ENCODE results near the gene C6orf15.
A peak's percentile ranks its signal among the peaks of the same experiment; 100 is the strongest.

Gene C6orf15

GRCh38 chr6:31132806-31133205 is 20.4 kb upstream of the C6orf15 start:
- H3K36me3 ChIP-seq (ENCODE audit: control insufficient read depth in 1 of 2, insufficient read depth in 2 of 2, low read length in 2 of 2), result no peaks in the 10 kb centered on the region
- H3K27ac ChIP-seq (ENCODE audit: low read depth, low read length), result no peak overlapping the region
- no peaks in the 10 kb centered on the region for H3K27me3 ChIP-seq (ENCODE audit: control insufficient read depth in 1 of 2, insufficient read depth in 2 of 2, low read length in 2 of 2)
- no peak overlapping the region for H3K4me3 ChIP-seq (ENCODE audit: low read depth in 1 of 2, low read length in 2 of 2)
- H3K4me1 ChIP-seq (ENCODE audit: control insufficient read depth in 1 of 2, insufficient read depth in 2 of 2, low read length in 2 of 2), result peaks cover 0 to 4% of the 10 kb centered on the region in 2 donors
- H3K9ac ChIP-seq (ENCODE audit: low read depth in 1 of 2, low read length in 2 of 2), result no peak overlapping the region
- H3K9me3 ChIP-seq (ENCODE audit: control insufficient read depth in 1 of 2, low read length in 2 of 2), result no peaks in the 10 kb centered on the region

GRCh38 chr6:31131595-31131994 is 19.2 kb upstream of the C6orf15 start:
- Histone ChIP-seq H3K36me3 (ENCODE audit: control insufficient read depth in 1 of 2, insufficient read depth in 2 of 2, low read length in 2 of 2) (no peaks in the 10 kb centered on the region), H3K9me3 (ENCODE audit: control insufficient read depth in 1 of 2, low read length in 2 of 2) (no peaks in the 10 kb centered on the region), H3K4me3 (ENCODE audit: low read depth in 1 of 2, low read length in 2 of 2) (no peak overlapping the region), H3K27ac (ENCODE audit: low read depth, low read length) (no peak overlapping the region), H3K4me1 (ENCODE audit: control insufficient read depth in 1 of 2, insufficient read depth in 2 of 2, low read length in 2 of 2) (peaks cover 3 to 5% of the 10 kb centered on the region in 2 donors), H3K27me3 (ENCODE audit: control insufficient read depth in 1 of 2, insufficient read depth in 2 of 2, low read length in 2 of 2) (no peaks in the 10 kb centered on the region), H3K9ac (ENCODE audit: low read depth in 1 of 2, low read length in 2 of 2) (no peak overlapping the region)

GRCh38 chr6:31130751-31131150 is 18.4 kb upstream of the C6orf15 start:
- peaks cover 6 to 11% of the 10 kb centered on the region in 2 donors for H3K4me1 ChIP-seq (ENCODE audit: control insufficient read depth in 1 of 2, insufficient read depth in 2 of 2, low read length in 2 of 2)
- no peak overlapping the region for H3K9ac ChIP-seq (ENCODE audit: low read depth in 1 of 2, low read length in 2 of 2)
- no peak overlapping the region for H3K27ac ChIP-seq (ENCODE audit: low read depth, low read length)
- H3K36me3 ChIP-seq (ENCODE audit: control insufficient read depth in 1 of 2, insufficient read depth in 2 of 2, low read length in 2 of 2), result no peaks in the 10 kb centered on the region
- H3K4me3 ChIP-seq (ENCODE audit: low read depth in 1 of 2, low read length in 2 of 2), result no peak overlapping the region
- no peaks in the 10 kb centered on the region for H3K9me3 ChIP-seq (ENCODE audit: control insufficient read depth in 1 of 2, low read length in 2 of 2)
- no peaks in the 10 kb centered on the region for H3K27me3 ChIP-seq (ENCODE audit: control insufficient read depth in 1 of 2, insufficient read depth in 2 of 2, low read length in 2 of 2)

DNA sequence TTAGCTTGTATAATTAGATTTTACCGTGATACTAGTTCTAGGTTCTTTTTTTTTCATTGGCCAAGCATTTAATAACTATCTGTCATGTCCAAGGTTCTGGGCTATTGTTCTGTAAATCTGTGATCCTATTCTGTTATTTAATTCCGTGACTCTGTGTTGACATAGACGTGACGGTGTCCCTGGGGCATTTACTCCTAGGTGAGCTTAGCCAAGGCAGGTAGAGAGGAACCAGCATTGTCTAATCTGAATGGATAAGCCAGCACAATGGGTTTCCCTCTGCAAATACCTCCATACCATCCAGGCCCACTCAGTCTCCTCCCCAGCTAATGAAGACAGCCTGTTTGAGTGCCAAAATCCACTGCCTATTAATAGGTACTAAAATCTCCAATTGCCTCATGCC is 16.8 kb upstream of the C6orf15 start:
- no peaks in the 10 kb centered on the region for H3K9me3 ChIP-seq (ENCODE audit: control insufficient read depth in 1 of 2, low read length in 2 of 2)
- H3K27ac ChIP-seq (ENCODE audit: low read depth, low read length), result no peak overlapping the region
- no peaks in the 10 kb centered on the region for H3K36me3 ChIP-seq (ENCODE audit: control insufficient read depth in 1 of 2, insufficient read depth in 2 of 2, low read length in 2 of 2)
- no peak overlapping the region for H3K9ac ChIP-seq (ENCODE audit: low read depth in 1 of 2, low read length in 2 of 2)
- H3K4me1 ChIP-seq (ENCODE audit: control insufficient read depth in 1 of 2, insufficient read depth in 2 of 2, low read length in 2 of 2), result peaks cover 6 to 11% of the 10 kb centered on the region in 2 donors
- H3K4me3 ChIP-seq (ENCODE audit: low read depth in 1 of 2, low read length in 2 of 2), result no peak overlapping the region
- no peaks in the 10 kb centered on the region for H3K27me3 ChIP-seq (ENCODE audit: control insufficient read depth in 1 of 2, insufficient read depth in 2 of 2, low read length in 2 of 2)

GRCh38 chr6:31128093-31128676 is 15.8 kb upstream of the C6orf15 start:
- H3K36me3 ChIP-seq (ENCODE audit: control insufficient read depth in 1 of 2, insufficient read depth in 2 of 2, low read length in 2 of 2), result no peaks in the 10 kb centered on the region
- H3K9me3 ChIP-seq (ENCODE audit: control insufficient read depth in 1 of 2, low read length in 2 of 2), result no peaks in the 10 kb centered on the region
- no peak overlapping the region for H3K9ac ChIP-seq (ENCODE audit: low read depth in 1 of 2, low read length in 2 of 2)
- peaks cover 8 to 11% of the 10 kb centered on the region in 2 donors for H3K4me1 ChIP-seq (ENCODE audit: control insufficient read depth in 1 of 2, insufficient read depth in 2 of 2, low read length in 2 of 2)
- H3K27ac ChIP-seq (ENCODE audit: low read depth, low read length), result no peak overlapping the region
- H3K4me3 ChIP-seq (ENCODE audit: low read depth in 1 of 2, low read length in 2 of 2), result no peak overlapping the region
- no peaks in the 10 kb centered on the region for H3K27me3 ChIP-seq (ENCODE audit: control insufficient read depth in 1 of 2, insufficient read depth in 2 of 2, low read length in 2 of 2)

DNA sequence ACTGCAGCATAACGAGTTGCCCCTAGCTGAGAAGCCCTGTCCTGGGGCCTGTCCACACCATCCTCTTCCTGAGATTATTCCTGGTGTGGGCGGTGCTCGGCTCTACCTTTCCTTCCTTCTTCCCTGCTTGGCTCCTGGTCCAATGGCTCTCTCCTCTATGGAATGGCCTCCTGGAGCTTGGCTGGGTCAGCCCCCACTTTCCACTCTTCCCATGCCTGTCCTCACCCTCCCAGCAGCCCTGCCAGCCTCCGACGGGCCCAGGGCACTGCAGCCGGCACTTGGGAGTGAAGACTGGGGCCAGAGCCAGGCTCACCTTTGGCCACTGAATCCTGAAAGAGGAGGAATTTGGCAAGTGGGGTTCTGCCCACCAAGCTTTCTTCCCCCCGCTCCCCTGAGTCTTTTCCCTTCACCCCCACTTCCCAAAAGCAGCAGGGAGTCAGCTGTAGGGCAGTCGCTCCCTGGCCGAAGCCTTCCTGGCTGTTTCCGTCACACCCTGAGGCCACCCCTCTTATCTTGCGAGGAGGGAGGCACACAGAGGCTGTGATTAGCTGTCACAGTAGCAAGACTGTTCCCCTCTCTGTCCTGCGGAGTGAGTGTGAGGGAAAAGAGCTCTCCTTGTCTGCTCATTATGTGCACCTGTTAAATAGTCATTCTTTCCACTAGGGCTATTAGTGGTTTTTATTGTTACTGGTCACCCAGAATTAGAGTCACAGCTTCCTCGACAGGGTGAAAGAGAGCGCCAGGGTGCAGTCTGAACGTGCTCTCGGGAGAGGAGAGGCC is 14.2 kb upstream of the C6orf15 start:
- H3K9ac ChIP-seq (ENCODE audit: low read depth in 1 of 2, low read length in 2 of 2), result peak overlapping the region in 1 of 2 donors; percentile 49
- no peaks in the 10 kb centered on the region for H3K9me3 ChIP-seq (ENCODE audit: control insufficient read depth in 1 of 2, low read length in 2 of 2)
- H3K36me3 ChIP-seq (ENCODE audit: control insufficient read depth in 1 of 2, insufficient read depth in 2 of 2, low read length in 2 of 2), result no peaks in the 10 kb centered on the region
- H3K27me3 ChIP-seq (ENCODE audit: control insufficient read depth in 1 of 2, insufficient read depth in 2 of 2, low read length in 2 of 2), result no peaks in the 10 kb centered on the region
- H3K27ac ChIP-seq (ENCODE audit: low read depth, low read length), result peak overlapping the region; percentile 46
- H3K4me3 ChIP-seq (ENCODE audit: low read depth in 1 of 2, low read length in 2 of 2), result no peak overlapping the region
- peaks cover 11 to 15% of the 10 kb centered on the region in 2 donors for H3K4me1 ChIP-seq (ENCODE audit: control insufficient read depth in 1 of 2, insufficient read depth in 2 of 2, low read length in 2 of 2)

DNA sequence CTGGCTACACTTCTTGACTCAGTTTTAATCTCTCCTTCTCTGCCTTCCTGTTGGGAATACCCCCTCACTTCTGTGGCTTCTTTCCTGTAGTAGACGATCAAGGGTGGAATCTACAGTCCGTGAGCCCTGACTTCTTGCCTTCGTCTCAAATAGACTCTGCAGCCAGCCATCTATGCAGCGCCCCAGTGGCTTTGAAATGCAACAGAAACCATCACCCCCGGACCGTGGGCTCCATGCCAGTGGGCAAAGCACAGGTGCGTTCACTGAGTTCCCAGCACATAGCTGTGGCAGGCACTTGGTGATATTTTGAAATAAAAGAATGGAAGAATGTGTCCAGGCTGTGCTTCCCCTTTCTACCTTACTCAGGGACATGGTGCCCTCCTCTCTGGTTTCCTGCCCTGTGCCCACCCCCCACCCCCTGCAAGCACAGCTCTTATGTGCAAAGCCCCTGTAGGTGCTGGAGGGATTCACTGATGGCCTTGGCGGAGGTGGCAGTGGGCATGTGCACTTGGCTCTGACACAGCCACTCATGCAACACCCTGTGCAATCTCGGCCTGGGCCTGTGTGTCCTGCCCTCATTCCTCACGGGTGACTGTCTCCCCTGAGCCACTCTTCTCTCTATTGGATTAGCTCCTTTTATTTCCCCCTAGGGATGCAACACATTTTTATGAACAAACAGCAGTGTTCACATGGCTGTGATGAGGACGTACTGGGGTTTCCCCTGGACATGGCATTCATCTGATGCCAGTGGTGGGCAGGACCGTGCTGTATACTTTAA is 13.4 kb upstream of the C6orf15 start:
- Histone ChIP-seq H3K9me3 (ENCODE audit: control insufficient read depth in 1 of 2, low read length in 2 of 2) (no peaks in the 10 kb centered on the region), H3K4me1 (ENCODE audit: control insufficient read depth in 1 of 2, insufficient read depth in 2 of 2, low read length in 2 of 2) (peaks cover 11 to 18% of the 10 kb centered on the region in 2 donors), H3K27ac (ENCODE audit: low read depth, low read length) (no peak overlapping the region), H3K27me3 (ENCODE audit: control insufficient read depth in 1 of 2, insufficient read depth in 2 of 2, low read length in 2 of 2) (no peaks in the 10 kb centered on the region), H3K9ac (ENCODE audit: low read depth in 1 of 2, low read length in 2 of 2) (no peak overlapping the region), H3K36me3 (ENCODE audit: control insufficient read depth in 1 of 2, insufficient read depth in 2 of 2, low read length in 2 of 2) (no peaks in the 10 kb centered on the region), H3K4me3 (ENCODE audit: low read depth in 1 of 2, low read length in 2 of 2) (no peak overlapping the region)

DNA sequence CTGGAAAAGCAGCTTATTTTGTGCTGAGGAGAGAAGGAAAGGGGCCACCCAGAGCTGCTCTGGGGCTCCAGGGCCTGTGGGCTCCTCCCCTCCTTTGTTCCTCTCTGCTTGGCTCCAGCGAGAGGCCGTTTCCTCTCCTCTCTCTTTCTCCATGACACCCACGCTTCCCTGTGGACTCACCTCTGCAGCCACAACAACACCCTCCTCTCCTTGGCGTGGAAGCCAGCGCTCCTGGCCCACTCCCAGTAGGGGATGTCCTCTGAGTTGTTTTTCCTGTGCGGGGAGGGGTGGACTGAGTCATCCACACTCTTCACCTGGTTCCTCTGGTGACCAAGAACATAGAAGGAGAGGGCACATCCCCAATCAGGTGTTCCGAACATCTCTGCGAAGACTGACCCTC is 12.8 kb upstream of the C6orf15 start:
- H3K36me3 ChIP-seq (ENCODE audit: control insufficient read depth in 1 of 2, insufficient read depth in 2 of 2, low read length in 2 of 2), result no peaks in the 10 kb centered on the region
- no peak overlapping the region for H3K27ac ChIP-seq (ENCODE audit: low read depth, low read length)
- H3K4me1 ChIP-seq (ENCODE audit: control insufficient read depth in 1 of 2, insufficient read depth in 2 of 2, low read length in 2 of 2), result peaks cover 11 to 18% of the 10 kb centered on the region in 2 donors
- H3K9me3 ChIP-seq (ENCODE audit: control insufficient read depth in 1 of 2, low read length in 2 of 2), result no peaks in the 10 kb centered on the region
- H3K9ac ChIP-seq (ENCODE audit: low read depth in 1 of 2, low read length in 2 of 2), result no peak overlapping the region
- no peaks in the 10 kb centered on the region for H3K27me3 ChIP-seq (ENCODE audit: control insufficient read depth in 1 of 2, insufficient read depth in 2 of 2, low read length in 2 of 2)
- H3K4me3 ChIP-seq (ENCODE audit: low read depth in 1 of 2, low read length in 2 of 2), result no peak overlapping the region

DNA sequence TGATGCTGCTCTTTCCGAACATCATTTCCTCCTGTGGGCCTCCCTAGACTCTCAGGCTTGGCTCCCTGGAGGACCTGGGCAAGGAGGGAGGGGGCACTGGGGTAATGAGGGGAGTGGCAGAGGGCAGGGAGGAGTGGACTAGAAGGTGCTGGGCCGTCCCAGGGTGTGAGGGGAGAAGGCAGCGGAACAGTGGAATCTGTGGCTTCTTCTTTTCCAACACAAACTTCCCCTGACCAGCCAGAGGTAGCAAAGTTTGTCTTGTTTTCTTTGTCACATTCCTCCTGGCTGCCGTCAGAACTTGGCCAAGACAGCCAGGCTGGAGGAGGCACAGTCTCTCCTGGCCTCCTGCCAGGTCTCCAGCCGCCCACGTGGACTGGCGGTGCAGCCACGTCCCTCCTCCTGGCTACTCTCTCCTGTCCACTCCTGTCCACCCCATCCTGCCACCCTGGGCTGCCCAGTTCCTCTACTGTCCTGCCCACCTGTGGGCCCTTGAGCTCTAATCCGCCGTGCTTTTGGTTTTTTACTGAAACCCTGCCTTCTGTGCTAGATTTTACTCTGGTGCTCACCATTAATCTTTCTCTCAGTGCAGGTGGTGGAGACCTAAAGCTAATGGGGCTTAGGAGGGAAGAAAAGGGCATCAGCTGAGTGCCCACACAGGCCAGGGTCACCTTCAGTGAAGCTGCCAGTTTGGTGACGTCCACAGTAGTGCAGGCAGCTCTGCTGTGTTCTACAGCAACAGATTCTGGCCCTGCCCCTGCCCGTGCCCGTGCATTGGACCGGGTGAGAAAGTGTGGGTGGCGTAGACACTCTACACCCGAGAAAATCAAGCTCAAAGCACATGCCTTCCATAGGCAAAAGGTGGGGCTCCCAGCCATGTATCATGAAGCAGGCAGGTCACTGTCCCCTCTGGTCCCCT is 10.7 kb upstream of the C6orf15 start:
- Histone ChIP-seq H3K36me3 (ENCODE audit: control insufficient read depth in 1 of 2, insufficient read depth in 2 of 2, low read length in 2 of 2) (no peaks in the 10 kb centered on the region), H3K9me3 (ENCODE audit: control insufficient read depth in 1 of 2, low read length in 2 of 2) (no peaks in the 10 kb centered on the region), H3K4me3 (ENCODE audit: low read depth in 1 of 2, low read length in 2 of 2) (no peak overlapping the region), H3K4me1 (ENCODE audit: control insufficient read depth in 1 of 2, insufficient read depth in 2 of 2, low read length in 2 of 2) (peaks cover 11 to 18% of the 10 kb centered on the region in 2 donors), H3K9ac (ENCODE audit: low read depth in 1 of 2, low read length in 2 of 2) (peak overlapping the region in 1 of 2 donors; percentile 25), H3K27me3 (ENCODE audit: control insufficient read depth in 1 of 2, insufficient read depth in 2 of 2, low read length in 2 of 2) (no peaks in the 10 kb centered on the region), H3K27ac (ENCODE audit: low read depth, low read length) (no peak overlapping the region)
